ENCODE measurements around the gene SNAP23.
A peak's percentile ranks its signal among the peaks of the same experiment; 100 is the strongest.

SNAP23 gene

DNA sequence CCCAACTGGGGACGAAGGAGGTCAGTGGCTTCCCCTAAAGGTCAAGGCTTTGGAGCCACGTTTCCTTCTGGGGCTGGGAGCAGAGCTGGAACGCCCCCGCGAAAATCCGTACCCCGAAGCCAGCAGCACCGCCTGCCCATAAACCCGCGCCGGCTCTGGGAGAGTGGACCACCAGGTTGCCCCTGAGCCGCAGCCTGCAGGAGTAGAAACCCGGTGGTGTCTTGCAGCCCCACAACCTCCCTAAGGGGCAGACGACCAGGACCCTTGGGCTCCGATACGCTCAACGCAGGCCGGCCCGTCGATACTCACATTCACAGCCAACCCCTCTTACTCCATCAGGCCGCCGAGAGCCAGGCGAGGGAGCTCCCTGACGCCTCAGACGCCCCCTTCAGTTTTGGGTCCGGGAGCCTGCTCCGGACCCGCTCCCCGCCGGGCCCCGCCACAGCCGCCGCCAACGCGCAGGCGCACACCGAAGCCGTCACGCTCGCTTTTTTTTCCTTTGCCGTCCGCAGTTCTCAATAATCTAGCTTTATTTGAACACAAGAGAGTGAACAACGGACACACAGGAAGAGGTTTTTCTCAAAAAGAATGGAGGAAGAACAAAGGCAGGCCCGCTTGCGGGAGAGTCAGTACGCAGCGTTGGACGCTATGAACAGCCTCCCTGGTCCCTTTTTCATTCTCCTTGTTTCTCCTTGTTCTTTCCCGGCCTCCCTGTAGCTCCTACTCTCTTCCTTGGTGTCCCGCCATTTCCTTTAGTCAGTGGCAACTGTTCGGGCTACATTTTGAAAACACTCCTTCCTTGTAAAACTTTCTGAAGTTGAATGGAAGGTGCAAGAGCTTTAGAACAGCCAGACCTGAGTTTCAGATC lies 4.5 kb upstream of the SNAP23 start, which contains the start of gene ZNF106:
ZNF106 (minus strand) TSS at position 471 of the 868 bp plus-strand sequence. CDS start 18,852 bp downstream, outside the sequence.
- H2BK12ac ChIP-seq (ENCODE audit: low read length) = no peak within 1 kb of the TSS
- WGBS, 2 donors (ENCODE audit: extremely low coverage in 2 of 2, insufficient read length in 2 of 2, insufficient replicate concordance in 1 of 2) = no CpG with 5 or more reads among the region's 51 CpGs

DNA sequence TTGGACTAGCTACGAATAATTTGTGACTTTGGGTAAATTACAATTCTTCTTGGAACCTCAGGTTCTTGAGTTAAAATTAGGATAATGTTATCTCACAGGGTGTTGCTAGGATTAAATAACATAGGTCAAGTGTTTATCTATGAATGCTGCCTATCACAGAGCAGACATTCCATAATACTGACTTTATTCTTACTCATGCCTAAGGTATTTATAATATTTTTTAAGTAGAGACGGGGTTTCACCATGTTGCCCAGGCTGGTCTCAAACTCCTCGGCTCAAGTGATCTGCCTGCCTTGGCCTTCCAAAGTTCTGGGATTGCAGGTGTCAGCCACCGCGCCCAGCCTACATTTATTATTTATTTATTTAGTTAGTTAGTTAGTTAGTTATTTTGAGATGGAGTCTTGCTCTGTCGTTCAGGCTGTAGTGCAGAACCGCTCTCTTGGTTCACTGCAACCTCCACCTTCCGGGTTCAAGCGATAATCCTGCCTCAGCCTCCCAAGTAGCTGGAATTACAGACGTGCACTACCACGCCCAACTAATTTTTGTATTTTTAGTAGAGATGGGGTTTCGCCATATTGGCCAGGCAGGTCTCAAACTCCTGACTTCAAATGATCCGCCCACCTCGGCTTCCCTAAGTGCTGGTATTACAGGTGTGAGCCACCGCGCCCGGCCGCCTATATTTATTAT lies 3.8 kb upstream of the SNAP23 start:
- peaks cover 3 to 5% of the 10 kb centered on the region in 2 donors for H3K4me1 ChIP-seq (ENCODE audit: control insufficient read depth in 2 of 2, insufficient read depth in 1 of 2, low read depth in 1 of 2, low read length in 2 of 2)
- H3K27ac ChIP-seq (replicated peaks; ENCODE audit: low read length) = peak overlapping the region; percentile 45
- H3K9me3 ChIP-seq (replicated peaks in 1 of 2; ENCODE audit: control insufficient read depth in 2 of 2, insufficient read depth in 1 of 2, low read depth in 1 of 2, low read length in 2 of 2) = no peaks in the 10 kb centered on the region
- H2BK12ac ChIP-seq (ENCODE audit: low read length) = no peak overlapping the region
- no peak overlapping the region for H3K14ac ChIP-seq (ENCODE audit: low read length)
- no peak overlapping the region for H3K9ac ChIP-seq (ENCODE audit: low read depth, low read length, poor library complexity)
- peak overlapping the region; percentile 64 for H3K4me2 ChIP-seq (ENCODE audit: insufficient read depth, low read length, poor library complexity, severe bottlenecking)
- H3K18ac ChIP-seq (ENCODE audit: low read length) = no peak overlapping the region
- no peak overlapping the region for H4K91ac ChIP-seq (ENCODE audit: low read depth, low read length, poor library complexity)
- H3K23ac ChIP-seq (ENCODE audit: low read depth, low read length, poor library complexity) = no peak overlapping the region
- no peak overlapping the region for H2BK15ac ChIP-seq (ENCODE audit: low read length)
- H3K36me3 ChIP-seq (replicated peaks in 1 of 2; ENCODE audit: control insufficient read depth in 2 of 2, insufficient read depth in 2 of 2, low read length in 2 of 2) = no peaks in the 10 kb centered on the region
- H3K27me3 ChIP-seq (ENCODE audit: control insufficient read depth in 3 of 3, insufficient read depth in 3 of 3, low read depth in 1 of 3, low read length in 3 of 3) = no peaks in the 10 kb centered on the region
- peaks cover 2% of the 10 kb centered on the region for H3K79me1 ChIP-seq (ENCODE audit: low read depth, low read length)
- no peak overlapping the region for H2AK5ac ChIP-seq (ENCODE audit: low read depth, low read length)
- peak overlapping the region in 1 of 2 donors; percentile 82 for H3K4me3 ChIP-seq (ENCODE audit: low read length in 2 of 2)
- no CpG with 5 or more reads among the region's 18 CpGs for WGBS, 2 donors (ENCODE audit: extremely low coverage in 2 of 2, insufficient read length in 2 of 2, insufficient replicate concordance in 1 of 2)
- no peak overlapping the region for H3K4ac ChIP-seq (ENCODE audit: low read length)
- no peak overlapping the region for H2BK5ac ChIP-seq (ENCODE audit: low read length)
- H2BK120ac ChIP-seq (ENCODE audit: low read depth, low read length) = no peak overlapping the region
- H4K8ac ChIP-seq (ENCODE audit: low read depth, low read length) = no peak overlapping the region
- no peak for DNase-seq (ENCODE audit: low spot score)
- H2AFZ ChIP-seq (ENCODE audit: low read length) = peak overlapping the region; percentile 96

More for the DNA sequence above, 4.5 kb upstream of the SNAP23 start, which contains the start of gene ZNF106:
- Histone ChIP-seq H3K4me1 (ENCODE audit: control insufficient read depth in 2 of 2, insufficient read depth in 1 of 2, low read depth in 1 of 2, low read length in 2 of 2) (peaks cover 1 to 5% of the 10 kb centered on the region in 2 donors), H3K27me3 (ENCODE audit: control insufficient read depth in 3 of 3, insufficient read depth in 3 of 3, low read depth in 1 of 3, low read length in 3 of 3) (no peaks in the 10 kb centered on the region), H3K36me3 (replicated peaks in 1 of 2; ENCODE audit: control insufficient read depth in 2 of 2, insufficient read depth in 2 of 2, low read length in 2 of 2) (no peaks in the 10 kb centered on the region), H3K4me2 (ENCODE audit: insufficient read depth, low read length, poor library complexity, severe bottlenecking) (peak within 1 kb of the TSS; percentile 64), H3K4me3 (ENCODE audit: low read length in 2 of 2) (peak within 1 kb of the TSS; percentile 82 to 95), H3K14ac (ENCODE audit: low read length) (peak within 1 kb of the TSS; percentile 39), H4K91ac (ENCODE audit: low read depth, low read length, poor library complexity) (no peak within 1 kb of the TSS), H3K79me1 (ENCODE audit: low read depth, low read length) (peaks cover 2% of the 10 kb centered on the region), H3K9me3 (replicated peaks in 1 of 2; ENCODE audit: control insufficient read depth in 2 of 2, insufficient read depth in 1 of 2, low read depth in 1 of 2, low read length in 2 of 2) (no peaks in the 10 kb centered on the region), H3K4ac (ENCODE audit: low read length) (no peak within 1 kb of the TSS), H2AFZ (ENCODE audit: low read length) (peak within 1 kb of the TSS; percentile 96), H2AK5ac (ENCODE audit: low read depth, low read length) (no peak within 1 kb of the TSS), H2BK5ac (ENCODE audit: low read length) (peak within 1 kb of the TSS; percentile 33), H3K18ac (ENCODE audit: low read length) (peak within 1 kb of the TSS; percentile 89), H4K8ac (ENCODE audit: low read depth, low read length) (no peak within 1 kb of the TSS), H2BK120ac (ENCODE audit: low read depth, low read length) (no peak within 1 kb of the TSS), H3K27ac (replicated peaks; ENCODE audit: low read length) (peak within 1 kb of the TSS; percentile 81), H2BK15ac (ENCODE audit: low read length) (no peak within 1 kb of the TSS), H3K9ac (ENCODE audit: low read depth, low read length, poor library complexity) (peak within 1 kb of the TSS; percentile 92), H3K23ac (ENCODE audit: low read depth, low read length, poor library complexity) (peak within 1 kb of the TSS; percentile 81)
- DNase-seq (ENCODE audit: low spot score) = peak; percentile 90

GRCh38 chr15:42493679-42494078 lies 1.8 kb upstream of the SNAP23 start:
- Histone ChIP-seq H2AK5ac (ENCODE audit: low read depth, low read length) (no peak overlapping the region), H4K8ac (ENCODE audit: low read depth, low read length) (no peak overlapping the region), H3K27me3 (ENCODE audit: control insufficient read depth in 3 of 3, insufficient read depth in 3 of 3, low read depth in 1 of 3, low read length in 3 of 3) (no peaks in the 10 kb centered on the region), H2BK5ac (ENCODE audit: low read length) (no peak overlapping the region), H3K4ac (ENCODE audit: low read length) (no peak overlapping the region), H3K14ac (ENCODE audit: low read length) (no peak overlapping the region), H3K4me3 (ENCODE audit: low read length in 2 of 2) (no peak overlapping the region), H3K9me3 (replicated peaks in 1 of 2; ENCODE audit: control insufficient read depth in 2 of 2, insufficient read depth in 1 of 2, low read depth in 1 of 2, low read length in 2 of 2) (no peaks in the 10 kb centered on the region), H2BK15ac (ENCODE audit: low read length) (no peak overlapping the region), H3K36me3 (replicated peaks in 1 of 2; ENCODE audit: control insufficient read depth in 2 of 2, insufficient read depth in 2 of 2, low read length in 2 of 2) (peaks cover 0 to 5% of the 10 kb centered on the region in 2 donors), H3K4me2 (ENCODE audit: insufficient read depth, low read length, poor library complexity, severe bottlenecking) (no peak overlapping the region), H4K91ac (ENCODE audit: low read depth, low read length, poor library complexity) (no peak overlapping the region), H2BK12ac (ENCODE audit: low read length) (no peak overlapping the region), H2BK120ac (ENCODE audit: low read depth, low read length) (no peak overlapping the region), H2AFZ (ENCODE audit: low read length) (no peak overlapping the region), H3K9ac (ENCODE audit: low read depth, low read length, poor library complexity) (no peak overlapping the region), H3K18ac (ENCODE audit: low read length) (no peak overlapping the region), H3K27ac (replicated peaks; ENCODE audit: low read length) (no peak overlapping the region), H3K79me1 (ENCODE audit: low read depth, low read length) (no peaks in the 10 kb centered on the region), H3K23ac (ENCODE audit: low read depth, low read length, poor library complexity) (no peak overlapping the region), H3K4me1 (ENCODE audit: control insufficient read depth in 2 of 2, insufficient read depth in 1 of 2, low read depth in 1 of 2, low read length in 2 of 2) (peaks cover 3 to 5% of the 10 kb centered on the region in 2 donors)
- WGBS, 2 donors (ENCODE audit: extremely low coverage in 2 of 2, insufficient read length in 2 of 2, insufficient replicate concordance in 1 of 2) = no CpG with 5 or more reads among the region's 1 CpG
- DNase-seq (ENCODE audit: low spot score) = no peak

- Histone ChIP-seq H3K4me3 (ENCODE audit: low read length in 2 of 2) (peak overlapping the region; percentile 73 to 82), H3K9ac (ENCODE audit: low read depth, low read length, poor library complexity) (no peak overlapping the region), H4K8ac (ENCODE audit: low read depth, low read length) (no peak overlapping the region), H3K4me1 (ENCODE audit: control insufficient read depth in 2 of 2, insufficient read depth in 1 of 2, low read depth in 1 of 2, low read length in 2 of 2) (peaks cover 3 to 5% of the 10 kb centered on the region in 2 donors), H3K27ac (replicated peaks; ENCODE audit: low read length) (no peak overlapping the region), H3K4ac (ENCODE audit: low read length) (no peak overlapping the region), H3K36me3 (replicated peaks in 1 of 2; ENCODE audit: control insufficient read depth in 2 of 2, insufficient read depth in 2 of 2, low read length in 2 of 2) (peaks cover 0 to 15% of the 10 kb centered on the region in 2 donors), H4K91ac (ENCODE audit: low read depth, low read length, poor library complexity) (no peak overlapping the region), H2BK12ac (ENCODE audit: low read length) (no peak overlapping the region), H3K27me3 (ENCODE audit: control insufficient read depth in 3 of 3, insufficient read depth in 3 of 3, low read depth in 1 of 3, low read length in 3 of 3) (no peaks in the 10 kb centered on the region), H2AK5ac (ENCODE audit: low read depth, low read length) (no peak overlapping the region), H3K23ac (ENCODE audit: low read depth, low read length, poor library complexity) (no peak overlapping the region), H3K9me3 (replicated peaks in 1 of 2; ENCODE audit: control insufficient read depth in 2 of 2, insufficient read depth in 1 of 2, low read depth in 1 of 2, low read length in 2 of 2) (no peaks in the 10 kb centered on the region), H3K79me1 (ENCODE audit: low read depth, low read length) (no peaks in the 10 kb centered on the region), H2BK5ac (ENCODE audit: low read length) (no peak overlapping the region), H3K4me2 (ENCODE audit: insufficient read depth, low read length, poor library complexity, severe bottlenecking) (peak overlapping the region; percentile 80), H3K18ac (ENCODE audit: low read length) (no peak overlapping the region), H2BK120ac (ENCODE audit: low read depth, low read length) (no peak overlapping the region), H2BK15ac (ENCODE audit: low read length) (no peak overlapping the region), H2AFZ (ENCODE audit: low read length) (peak overlapping the region; percentile 87), H3K14ac (ENCODE audit: low read length) (no peak overlapping the region)
- WGBS, 2 donors (ENCODE audit: extremely low coverage in 2 of 2, insufficient read length in 2 of 2, insufficient replicate concordance in 1 of 2) = no CpG with 5 or more reads among the region's 10 CpGs
- peak; percentile 2 for DNase-seq (ENCODE audit: low spot score)
Observed at GRCh38 chr15:42494998-42495360, 455 bp upstream of the SNAP23 start.
